Measurements from ENCODE around the gene ST6GALNAC6.
"Not testable (repeated sequence)": the region's sequence is repeated elsewhere in the genome, so short reads cannot be mapped to it uniquely, and the experiment has no call there.

ST6GALNAC6 gene

GRCh38 chr9:127873886-127874285 lies 25.5 kb downstream of the ST6GALNAC6 start:
- no peak for DNase-seq (ENCODE audit: low spot score)

DNA sequence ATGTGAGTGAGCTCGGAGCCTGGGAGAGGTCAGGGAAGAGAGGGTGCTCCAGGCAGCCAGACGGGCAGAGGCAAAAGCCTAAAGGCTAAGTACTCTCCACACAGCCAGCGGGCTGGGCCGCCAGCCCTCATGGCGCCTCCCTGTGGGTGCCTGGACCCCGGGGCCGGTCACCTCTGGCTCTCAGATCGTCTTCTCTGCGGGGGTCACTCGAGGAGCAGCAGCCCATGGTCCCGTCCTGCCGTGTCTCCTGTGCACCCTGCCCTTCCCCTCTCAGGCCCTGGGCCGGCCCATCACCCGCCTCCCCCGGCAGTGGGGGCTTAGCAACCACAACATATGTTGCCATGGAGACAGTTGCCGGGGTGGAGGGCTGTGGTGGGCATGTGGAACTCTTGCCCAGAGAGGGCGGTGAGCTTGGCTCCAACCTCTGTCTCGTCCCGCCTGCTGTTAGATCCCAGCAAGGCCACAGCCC lies 26.1 kb downstream of the ST6GALNAC6 start:
- DNase-seq (ENCODE audit: low spot score): peak; percentile 45

DNA sequence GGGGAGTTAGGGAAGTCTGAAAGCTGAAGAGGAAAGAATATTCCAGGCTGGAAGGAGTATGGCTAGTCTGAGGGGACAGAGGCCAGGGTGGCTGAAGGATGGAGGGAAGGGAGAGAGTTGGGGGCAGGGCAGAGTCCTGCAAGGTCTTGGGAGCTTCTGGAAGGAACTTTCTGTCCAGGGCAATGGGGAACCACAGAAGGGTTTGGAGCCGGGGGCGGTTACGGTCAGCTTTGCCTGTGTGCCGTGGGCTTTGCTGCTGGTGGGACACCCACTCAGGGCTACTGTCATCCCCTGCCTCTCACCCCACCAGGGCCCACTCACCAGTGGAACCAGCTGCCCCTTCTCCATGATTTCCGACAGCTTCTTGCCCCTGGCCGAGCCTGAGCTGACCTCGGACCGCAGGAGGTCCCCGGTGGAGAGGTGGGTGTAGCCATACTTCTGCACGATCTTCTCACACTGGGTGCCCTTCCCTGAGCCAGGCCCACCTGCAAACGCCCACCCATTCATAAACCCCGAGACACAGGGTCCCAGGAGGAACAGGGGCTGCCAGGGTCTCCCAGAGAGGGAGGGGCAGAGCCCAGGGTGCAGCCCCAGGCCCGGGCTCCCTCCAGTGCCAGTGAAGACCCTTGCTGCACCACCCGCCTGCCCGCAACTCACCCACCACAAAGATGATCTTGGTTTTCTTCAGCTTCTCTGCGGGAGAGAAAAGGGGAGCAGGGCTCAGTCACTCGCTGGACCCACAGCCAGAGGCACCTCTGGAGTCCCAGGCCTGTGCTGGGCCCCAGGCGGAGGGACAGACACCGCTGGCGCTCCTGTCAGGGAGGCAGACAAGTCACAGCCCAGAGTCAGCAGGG lies 26.8 kb downstream of the ST6GALNAC6 start:
- no peak for DNase-seq (ENCODE audit: low spot score)

DNA sequence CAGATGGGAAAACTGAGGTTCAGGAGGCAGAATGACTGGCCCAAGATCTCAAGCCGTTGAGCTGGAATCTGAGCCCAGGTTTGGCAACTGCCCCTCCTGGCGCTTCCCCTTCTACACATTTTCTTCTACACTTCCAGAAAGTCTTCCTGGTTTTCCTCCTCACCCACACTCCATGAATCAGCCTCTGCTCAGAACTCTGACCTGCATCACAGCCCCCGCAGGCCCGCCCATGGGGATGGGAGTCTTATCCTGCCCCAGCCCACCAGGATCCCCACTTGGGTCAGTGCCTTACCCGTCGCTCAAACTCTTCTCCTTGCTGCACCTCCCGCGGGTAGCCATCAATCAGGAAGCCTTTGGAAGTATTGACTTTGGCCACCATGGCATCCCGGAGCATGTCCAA lies 27.9 kb downstream of the ST6GALNAC6 start:
- DNase-seq (ENCODE audit: low spot score): no peak

DNA sequence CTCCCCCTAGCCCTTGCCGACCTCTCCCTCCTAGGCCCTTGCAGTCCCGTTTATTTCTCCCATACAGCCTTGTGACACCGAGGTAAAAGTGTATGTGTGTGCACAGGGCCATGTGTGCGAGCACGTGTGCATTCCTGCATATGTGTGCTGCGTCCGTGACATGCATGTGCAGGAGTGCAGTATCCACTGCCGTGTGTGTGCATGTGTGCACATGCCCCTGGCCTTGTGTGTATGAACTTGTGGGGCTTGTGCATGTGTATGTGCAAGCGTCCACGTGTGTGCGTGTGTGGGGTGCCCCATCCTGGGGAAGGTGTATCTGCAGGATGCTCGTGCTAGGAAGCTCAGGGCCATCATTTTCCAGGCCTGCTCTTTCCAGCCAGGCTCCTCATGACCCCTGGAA lies 28.5 kb downstream of the ST6GALNAC6 start:
- no peak for DNase-seq (ENCODE audit: low spot score)

DNA sequence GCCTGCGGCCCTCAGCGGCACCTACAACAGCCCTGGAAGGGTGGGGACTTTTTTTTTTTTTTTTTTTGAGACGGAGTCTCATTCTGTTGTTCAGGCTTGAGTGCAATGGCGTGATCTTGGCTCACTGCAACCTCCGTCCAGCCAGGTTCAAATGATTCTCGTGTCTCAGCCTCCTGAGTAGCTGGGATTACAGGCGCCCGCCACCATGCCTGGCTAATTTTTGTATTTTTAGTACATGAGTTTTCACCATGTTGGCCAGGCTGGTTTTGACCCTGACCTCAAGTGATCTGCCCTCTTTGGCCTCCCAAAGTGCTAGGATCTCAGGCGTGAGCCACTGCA lies 29.3 kb downstream of the ST6GALNAC6 start:
- not testable (repeated sequence) for DNase-seq (ENCODE audit: low spot score)

DNA sequence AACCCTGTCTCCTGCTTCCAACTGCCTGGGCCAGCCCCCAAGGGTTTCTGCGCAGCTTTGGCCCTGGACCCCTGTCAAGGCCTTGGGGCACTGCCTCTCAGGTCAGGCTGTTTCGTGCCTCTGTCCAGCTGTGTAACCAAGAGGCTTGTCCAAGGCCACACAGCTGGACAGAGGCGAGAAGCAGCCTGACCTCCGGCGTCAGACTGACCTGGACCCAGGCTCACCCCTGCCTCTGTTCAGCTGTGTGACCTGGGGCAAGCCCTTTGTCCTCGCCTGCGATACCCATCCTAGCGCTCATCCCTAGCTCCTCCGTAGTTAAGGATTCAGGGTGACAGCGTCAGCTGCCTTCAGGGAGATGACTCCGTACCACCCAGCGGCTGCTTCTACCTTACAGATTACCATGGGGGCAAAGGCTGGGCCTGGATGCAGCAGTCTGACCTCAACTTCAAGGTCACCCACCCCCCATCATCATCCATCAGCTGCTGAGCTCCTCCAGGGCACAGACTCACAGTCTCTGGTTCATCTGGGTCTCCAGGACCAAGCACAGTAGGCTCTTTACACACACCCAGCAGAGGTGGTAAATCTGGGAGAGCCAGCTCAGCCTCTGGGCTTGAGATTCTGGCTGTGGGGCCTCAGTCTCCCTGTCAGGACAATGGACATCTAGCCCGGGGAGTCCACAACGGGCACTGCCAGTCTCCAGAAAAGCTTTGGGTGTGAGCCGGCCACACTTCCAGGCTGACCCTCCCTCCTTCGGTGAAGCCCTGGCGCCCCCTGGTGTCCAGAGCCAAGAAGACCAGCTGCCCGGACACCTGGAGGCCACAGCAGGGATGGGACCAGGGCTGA lies 29.9 kb downstream of the ST6GALNAC6 start:
- peak; percentile 80 for DNase-seq (ENCODE audit: low spot score)

DNA sequence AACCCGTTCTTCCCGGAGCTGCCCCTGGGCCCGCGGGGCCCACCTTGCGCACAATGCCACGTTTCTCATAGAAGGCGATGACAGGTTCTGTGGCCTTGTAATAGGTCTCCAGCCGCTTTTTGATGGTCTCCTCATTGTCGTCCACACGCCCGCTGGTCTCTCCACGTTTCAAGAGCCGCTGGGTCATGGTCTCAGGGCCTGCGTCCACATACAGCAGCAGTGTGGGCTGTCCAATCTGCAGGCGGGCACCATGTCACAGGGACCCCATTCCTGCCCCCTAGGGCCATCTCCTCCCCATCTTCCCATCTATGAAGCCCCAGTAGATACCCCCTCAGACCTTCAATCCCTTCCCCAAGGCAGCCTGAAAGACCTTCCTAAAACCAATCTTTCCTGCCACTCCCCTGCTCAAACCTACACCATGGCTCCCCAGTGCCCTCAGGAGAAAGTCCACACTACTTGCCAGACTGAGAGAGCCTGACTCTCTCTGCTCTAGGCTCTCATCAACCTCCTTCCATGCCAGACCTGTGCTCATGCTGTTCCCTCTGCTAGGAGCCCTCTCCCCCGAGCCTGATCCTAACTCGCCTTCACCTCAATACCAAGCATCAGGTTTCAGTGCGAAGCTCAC lies 31.0 kb downstream of the ST6GALNAC6 start:
- DNase-seq (ENCODE audit: low spot score): no peak

DNA sequence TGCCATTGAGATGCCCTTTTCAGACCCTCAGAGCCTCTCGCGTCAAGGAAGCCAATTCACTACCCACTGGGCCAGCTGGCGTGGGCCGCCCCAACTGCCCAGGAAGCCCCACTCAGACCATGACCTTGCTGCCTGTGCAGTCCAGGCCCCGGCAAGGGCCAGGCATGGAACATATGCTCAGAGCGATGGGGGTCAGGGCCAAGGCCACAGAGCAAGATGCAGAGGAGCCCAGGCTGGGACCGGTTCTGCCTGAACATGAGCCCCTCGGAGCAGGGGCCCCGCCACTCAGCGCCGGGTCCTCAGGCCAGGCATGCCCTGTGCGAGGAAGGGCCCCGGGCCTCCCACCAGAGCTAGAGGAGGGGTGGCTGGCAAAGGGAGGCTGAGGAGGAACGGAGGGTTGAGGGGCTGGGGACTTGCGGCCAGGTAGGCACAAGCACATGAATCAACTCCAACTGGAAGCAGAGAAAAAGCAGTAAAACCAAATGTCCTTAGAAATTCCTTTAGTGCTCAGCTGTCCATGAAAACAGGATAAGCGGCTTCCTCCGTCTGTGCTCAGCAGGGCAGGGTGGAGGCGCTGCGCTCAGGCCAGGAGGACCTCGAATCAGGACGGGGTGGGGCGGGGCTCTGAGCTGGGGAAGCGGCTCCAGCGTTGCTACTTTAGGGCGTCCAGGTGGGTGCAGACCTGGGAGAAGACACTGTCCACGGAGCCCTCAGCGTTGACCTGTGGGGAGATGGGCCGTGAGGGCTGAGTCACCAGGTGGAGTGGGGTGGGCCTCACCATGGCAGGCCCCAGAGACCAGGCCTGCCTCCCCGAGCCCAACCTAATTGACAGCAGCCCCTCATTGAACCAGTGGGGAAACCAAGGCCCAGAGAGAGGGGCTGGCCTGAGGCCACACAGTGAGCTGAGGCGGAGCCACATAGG lies 31.8 kb downstream of the ST6GALNAC6 start:
- no peak for DNase-seq (ENCODE audit: low spot score)

GRCh38 chr9:127866535-127866934 lies 32.9 kb downstream of the ST6GALNAC6 start:
- DNase-seq (ENCODE audit: low spot score): no peak

- DNase-seq (ENCODE audit: low spot score): no peak
Measured at GRCh38 chr9:127865645-127866464, 33.5 kb downstream of the ST6GALNAC6 start.

DNA sequence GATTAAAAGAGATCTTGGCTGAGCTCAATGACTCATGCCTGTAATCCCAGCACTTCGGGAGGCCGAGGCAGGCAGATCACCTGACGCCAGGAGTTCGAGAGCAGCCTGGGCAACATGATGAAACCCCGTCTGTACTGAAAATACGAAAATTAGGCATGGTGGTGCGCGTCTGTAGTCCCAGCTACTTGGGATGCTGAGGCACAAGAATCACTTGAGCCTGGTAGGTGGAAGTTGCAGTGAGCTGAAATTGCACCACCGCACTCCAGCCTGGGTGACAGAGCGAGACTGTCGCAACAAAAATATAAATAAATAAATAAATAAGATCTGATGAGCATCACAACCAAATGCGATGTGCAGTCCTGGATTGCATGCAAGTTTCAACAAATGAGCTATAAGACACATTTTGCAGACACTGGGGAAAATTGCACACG lies 36.2 kb downstream of the ST6GALNAC6 start:
- no peak for DNase-seq (ENCODE audit: low spot score)

- no peak for DNase-seq (ENCODE audit: low spot score)
Measured at GRCh38 chr9:127862075-127863011, 37.1 kb downstream of the ST6GALNAC6 start.

DNA sequence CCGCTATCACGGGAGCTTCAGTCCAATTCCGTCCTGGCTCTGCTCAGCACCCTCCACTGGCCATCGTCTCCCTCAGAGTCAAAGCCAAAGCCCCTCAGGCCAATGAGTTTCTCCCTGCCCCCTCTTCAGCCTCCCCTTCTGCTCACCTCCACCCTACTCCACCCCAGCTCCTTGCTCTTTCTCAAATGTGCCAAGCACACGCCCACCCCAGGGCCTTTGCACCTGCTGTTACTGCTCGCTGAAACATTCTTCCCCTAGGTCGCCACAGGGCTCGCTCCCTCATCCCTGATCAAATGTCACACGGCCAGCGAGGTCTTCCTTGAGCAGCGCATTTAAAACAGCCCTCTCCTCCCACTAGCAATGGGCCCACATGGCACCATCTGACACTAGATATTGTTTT lies 38.6 kb downstream of the ST6GALNAC6 start:
- no peak for DNase-seq (ENCODE audit: low spot score)

GRCh38 chr9:127860260-127860659 lies 39.1 kb downstream of the ST6GALNAC6 start:
- DNase-seq (ENCODE audit: low spot score): no peak

DNA sequence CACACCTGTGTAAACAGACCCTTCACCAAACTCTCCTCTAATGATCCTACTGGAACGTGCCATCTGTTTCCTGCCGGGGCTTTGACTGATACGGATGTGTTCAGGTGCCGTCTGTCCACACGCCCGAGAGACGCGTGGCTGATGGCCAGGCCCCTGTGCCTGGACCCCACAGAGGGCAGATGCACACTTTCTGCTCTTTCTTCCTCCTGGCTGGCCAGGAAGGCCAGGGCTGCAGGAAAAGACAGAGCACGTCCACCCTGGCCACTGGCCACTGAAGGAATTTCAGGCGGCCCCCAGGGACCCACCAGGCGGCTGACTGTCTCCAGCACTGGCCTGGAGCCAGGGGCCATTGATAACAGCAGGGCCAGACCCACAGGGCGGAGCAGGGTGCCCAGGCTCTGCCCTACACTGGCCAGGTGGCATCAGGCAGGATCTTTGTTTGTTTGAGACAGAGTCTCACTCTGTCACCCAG lies 41.3 kb downstream of the ST6GALNAC6 start:
- no peak for DNase-seq (ENCODE audit: low spot score)

DNA sequence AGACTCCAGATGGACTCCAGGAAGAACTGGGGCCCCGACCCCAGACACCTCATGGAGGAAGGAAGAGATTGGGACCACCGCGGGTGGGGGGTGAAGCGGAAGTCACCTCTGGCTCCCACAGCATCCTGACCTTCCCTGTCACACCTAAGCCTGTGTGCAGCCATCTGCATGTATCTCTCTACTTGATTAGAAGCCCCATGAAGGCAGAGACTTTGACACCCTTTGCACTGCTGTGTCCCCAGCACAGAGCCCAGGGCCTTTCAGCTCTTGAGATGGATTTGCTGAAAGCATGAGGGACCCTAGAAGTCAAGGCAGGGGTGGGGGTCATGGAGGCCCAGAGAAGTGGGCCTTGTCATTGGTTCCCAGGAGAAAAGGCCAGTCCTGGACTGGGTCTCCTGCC lies 42.1 kb downstream of the ST6GALNAC6 start:
- no peak for DNase-seq (ENCODE audit: low spot score)

DNA sequence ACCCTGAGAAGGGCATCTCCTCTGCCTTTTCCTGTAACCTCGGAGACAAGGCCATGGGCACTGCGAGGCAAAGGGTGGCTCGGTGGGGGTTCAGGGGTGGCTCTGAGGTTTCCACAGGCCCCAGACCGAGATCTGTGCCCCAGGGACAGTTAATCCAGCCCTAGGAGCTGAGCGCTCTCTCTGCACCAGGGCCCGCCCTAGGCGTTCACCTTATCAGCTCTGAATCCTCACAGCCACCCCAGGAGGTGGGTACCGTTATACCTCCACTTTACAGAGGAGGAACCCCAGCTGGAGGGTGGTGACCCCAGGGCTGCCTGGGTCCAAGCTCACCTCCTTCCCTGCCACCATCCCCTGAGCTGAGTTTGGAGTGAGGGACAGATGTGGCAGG lies 42.7 kb downstream of the ST6GALNAC6 start:
- DNase-seq (ENCODE audit: low spot score): no peak

Data from SK-N-DZ (cell line).